Measurements from ENCODE around the gene CRIP2.

GRCh38 chr14:105525861-105526775, 51.5 kb downstream of the CRIP2 start, which contains the start of gene TMEM121:
- TF ChIP-seq SUZ12 (IDR thresholded peaks at IDR 0.05), result no peak
- TF ChIP-seq BHLHE40 (IDR thresholded peaks at IDR 0.05; ENCODE audit: borderline replicate concordance), result no peak
- TF ChIP-seq SP1 (IDR thresholded peaks at IDR 0.05), result no peak
- no peak for TF ChIP-seq PKNOX1 (IDR thresholded peaks at IDR 0.05)
- no peak for TF ChIP-seq L3MBTL2 (conservative IDR thresholded peaks at IDR 0.05)
- TF ChIP-seq FOXM1 (IDR thresholded peaks at IDR 0.05; ENCODE audit: borderline replicate concordance), result no peak
- no peak for TF ChIP-seq ARNT (IDR thresholded peaks at IDR 0.05)
- no peak for TF ChIP-seq NFRKB (IDR thresholded peaks at IDR 0.05)

Data from HEK293T (cell line).